PC-9 (cell line): Measurements from ENCODE around the gene PIK3R1. TPM values are rescaled to one million over a fixed set of nuclear protein-coding genes. Genes with fewer than 3 reads are reported as not detected.

Source experiments
- BruUV-seq: library from RNA; stranded (reverse); fragments of 400-500 nt; replicated peaks from 2 replicates; lab custom pipeline; 2021; lab: Mats Ljungman, UMichigan
- CTCF ChIA-PET: fragments of 300-600 bp; sonication (Branson Sonifier 250); formaldehyde crosslinking; loops from one replicate; lab custom pipeline; 2022; ENCODE audit warnings: antibody characterized with exemption; lab: Charles Lee
- POLR2A ChIA-PET: fragments of 300-600 bp; sonication (Branson Sonifier 250); formaldehyde crosslinking; loops from one replicate; lab custom pipeline; 2022; ENCODE audit warnings: antibody characterized with exemption; ENCODE audit not compliant: unreplicated experiment; lab: Charles Lee
- DNase-seq, 2 experiments: peaks; one replicate each; pipeline versions ENCODE4 v3.0.0 to v3.0.0-alpha.2; 2015 to 2022; ENCODE audit warnings: mixed read lengths in 1 of 2
- H2AFZ ChIP-seq: fragments of 200-600 bp; sonication (generic); 2 replicates; pipeline ENCODE4 v1.8.1; 2017; ENCODE audit warnings: antibody characterized with exemption
- H3F3A ChIP-seq: fragments of 200-600 bp; sonication (generic); 2 replicates; pipeline ENCODE4 v1.8.1; 2017; ENCODE audit warnings: antibody characterized with exemption, mild to moderate bottlenecking, low read depth; ENCODE audit not compliant: insufficient read depth
- H3K27ac ChIP-seq: fragments of 200-600 bp; sonication (generic); 2 replicates; pipeline ENCODE4 v1.6.1; 2016; ENCODE audit warnings: mixed run types
- H3K27me3 ChIP-seq: fragments of 200-600 bp; sonication (generic); 2 replicates; pipeline ENCODE4 v1.6.1; 2016; ENCODE audit warnings: low read depth, mixed run types; ENCODE audit not compliant: insufficient read depth
- H3K36me3 ChIP-seq: fragments of 200-600 bp; sonication (generic); 2 replicates; pipeline ENCODE4 v1.6.1; 2016; ENCODE audit warnings: low read depth, mixed run types
- H3K4me1 ChIP-seq: fragments of 200-600 bp; sonication (generic); replicated peaks from 2 replicates; pipeline ENCODE4 v1.6.1; 2016; ENCODE audit warnings: mixed run types; ENCODE audit not compliant: insufficient read depth
- H3K4me2 ChIP-seq: fragments of 200-600 bp; sonication (generic); 2 replicates; pipeline ENCODE4 v1.6.1; 2017; ENCODE audit warnings: mixed run types
- H3K4me3 ChIP-seq: fragments of 200-600 bp; sonication (generic); 2 replicates; pipeline ENCODE4 v1.6.1; 2016; ENCODE audit warnings: mixed run types
- H3K79me2 ChIP-seq: fragments of 200-600 bp; sonication (generic); 2 replicates; pipeline ENCODE4 v1.6.1; 2017; ENCODE audit warnings: low read depth, mixed run types
- H3K9me2 ChIP-seq: fragments of 200-600 bp; sonication (generic); 2 replicates; pipeline ENCODE4 v1.8.1; 2017; ENCODE audit warnings: mild to moderate bottlenecking; ENCODE audit not compliant: insufficient read depth
- H3K9me3 ChIP-seq: fragments of 200-600 bp; sonication (generic); 2 replicates; pipeline ENCODE4 v1.8.1; 2016; ENCODE audit warnings: low read depth; ENCODE audit not compliant: insufficient read depth
- H4K20me1 ChIP-seq: fragments of 200-600 bp; sonication (generic); 2 replicates; pipeline ENCODE4 v1.8.1; 2017; ENCODE audit not compliant: insufficient read depth
- EZH2 ChIP-seq: fragments of 200-600 bp; sonication (generic); IDR thresholded peaks from 2 replicates; pipeline ENCODE4 v1.8.0; 2017; ENCODE audit warnings: antibody characterized with exemption, low read depth
- intact Hi-C: fragments of 100-400 bp; cut with micrococcal nuclease; formaldehyde crosslinking; loops from one replicate; pipeline ENCODE4 v1.10.0; 2022; ENCODE audit not compliant: unreplicated experiment
- total RNA-seq: library from RNA; stranded (reverse); gene quantifications from 2 replicates; pipeline ENCODE4 v1.2.3, GENCODE V29; 2021
- TF ChIP-seq, protein P1 (sequence below): fragments of 200-600 bp; sonication (generic); conservative IDR thresholded peaks from 2 replicates; pipeline ENCODE4 v1.6.1; 2017; ENCODE audit warnings: mixed run types, antibody characterized with exemption, mild to moderate bottlenecking, moderate library complexity

PIK3R1 gene
- total RNA-seq, 1 experiment from 2014 or later = 15.9 TPM

DNA sequence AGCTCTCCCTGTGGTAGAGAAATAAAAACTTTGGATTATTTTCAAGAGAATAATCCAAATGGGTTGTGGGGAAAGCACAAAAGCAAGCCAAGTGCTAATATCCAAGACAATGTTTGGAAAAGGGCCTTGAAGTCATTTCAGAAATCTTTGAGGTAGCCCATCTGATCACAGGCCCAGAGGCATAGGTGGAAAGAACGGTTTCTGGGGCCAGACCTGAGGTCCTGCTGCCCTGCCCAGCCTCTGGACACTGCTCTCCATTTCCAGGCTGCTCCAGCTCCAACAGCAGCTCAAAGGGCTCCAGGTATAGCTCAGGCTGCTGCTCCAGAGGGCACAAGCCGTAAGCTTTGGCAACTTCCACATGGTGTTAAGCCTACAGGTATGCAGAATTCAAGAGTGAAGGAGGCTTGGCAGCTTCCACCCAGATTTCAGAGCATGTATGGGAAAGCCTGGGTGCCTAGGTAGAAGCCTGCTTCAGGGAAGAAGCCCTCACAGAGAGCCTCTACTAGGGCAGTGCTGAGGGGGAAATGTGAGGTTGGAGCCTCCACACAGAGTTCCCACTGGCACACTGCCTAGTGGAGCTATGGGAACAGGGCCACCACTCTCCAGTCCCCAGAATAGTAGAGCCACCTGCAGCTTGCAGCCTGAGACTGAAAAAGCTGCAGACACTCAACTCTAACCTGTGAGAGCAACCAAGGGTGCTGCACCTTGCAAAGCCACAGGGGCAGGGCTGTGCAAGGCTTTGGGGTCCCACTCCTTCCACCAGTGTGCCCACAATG is 133.1 kb downstream of the PIK3R1 start:
- H3K27me3 ChIP-seq = no peaks in the 10 kb centered on the region
- CTCF ChIA-PET = no interaction called here
- H3K36me3 ChIP-seq = no peaks in the 10 kb centered on the region
- peaks cover 18% of the 10 kb centered on the region; the same call in 1 of the 2 replicates for H3F3A ChIP-seq
- TF ChIP-seq, protein P1, sequence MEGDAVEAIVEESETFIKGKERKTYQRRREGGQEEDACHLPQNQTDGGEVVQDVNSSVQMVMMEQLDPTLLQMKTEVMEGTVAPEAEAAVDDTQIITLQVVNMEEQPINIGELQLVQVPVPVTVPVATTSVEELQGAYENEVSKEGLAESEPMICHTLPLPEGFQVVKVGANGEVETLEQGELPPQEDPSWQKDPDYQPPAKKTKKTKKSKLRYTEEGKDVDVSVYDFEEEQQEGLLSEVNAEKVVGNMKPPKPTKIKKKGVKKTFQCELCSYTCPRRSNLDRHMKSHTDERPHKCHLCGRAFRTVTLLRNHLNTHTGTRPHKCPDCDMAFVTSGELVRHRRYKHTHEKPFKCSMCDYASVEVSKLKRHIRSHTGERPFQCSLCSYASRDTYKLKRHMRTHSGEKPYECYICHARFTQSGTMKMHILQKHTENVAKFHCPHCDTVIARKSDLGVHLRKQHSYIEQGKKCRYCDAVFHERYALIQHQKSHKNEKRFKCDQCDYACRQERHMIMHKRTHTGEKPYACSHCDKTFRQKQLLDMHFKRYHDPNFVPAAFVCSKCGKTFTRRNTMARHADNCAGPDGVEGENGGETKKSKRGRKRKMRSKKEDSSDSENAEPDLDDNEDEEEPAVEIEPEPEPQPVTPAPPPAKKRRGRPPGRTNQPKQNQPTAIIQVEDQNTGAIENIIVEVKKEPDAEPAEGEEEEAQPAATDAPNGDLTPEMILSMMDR = no peak
- TF ChIP-seq EZH2 = no peak
- no peak for DNase-seq
- H3K4me2 ChIP-seq = no peak overlapping the region
- peaks cover 20% of the 10 kb centered on the region for H3K4me1 ChIP-seq
- H3K4me3 ChIP-seq = no peak overlapping the region
- intact Hi-C loops = no loop called here
- H3K79me2 ChIP-seq = no peaks in the 10 kb centered on the region
- H3K9me3 ChIP-seq = peaks cover 5% of the 10 kb centered on the region
- H2AFZ ChIP-seq = no peak overlapping the region
- no TSS peak for BruUV-seq
- H3K27ac ChIP-seq = no peak overlapping the region
- H4K20me1 ChIP-seq = no peaks in the 10 kb centered on the region
- H3K9me2 ChIP-seq = 0 out of 2 replicates have a peak, but pooled peaks cover 4% of the 10 kb centered on the region
- POLR2A ChIA-PET = no interaction called here

DNA sequence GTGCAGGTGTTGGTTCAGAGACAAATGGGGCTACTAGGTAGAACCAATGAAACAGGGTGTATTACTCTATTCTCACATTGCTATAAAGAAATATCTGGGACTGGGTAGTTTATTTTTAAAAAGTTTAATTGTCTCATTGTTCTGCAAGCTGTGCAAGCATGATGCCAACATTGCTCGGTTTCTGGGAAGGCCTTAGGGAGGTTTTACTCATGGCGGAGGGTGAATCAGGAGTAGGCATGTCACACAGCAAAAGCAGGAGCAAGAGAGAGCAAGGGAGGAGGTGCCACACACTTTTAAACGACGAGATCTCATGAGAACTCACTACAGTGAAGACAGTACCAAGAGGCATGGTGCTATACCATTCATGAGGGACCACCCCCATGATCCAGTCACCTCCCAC is 134.6 kb downstream of the PIK3R1 start:
- 0 out of 2 replicates have a peak, but pooled peaks cover 4% of the 10 kb centered on the region for H3K9me2 ChIP-seq
- H3K9me3 ChIP-seq = peaks cover 5% of the 10 kb centered on the region
- no peak overlapping the region for H3K27ac ChIP-seq
- ChIA-PET POLR2A (no interaction called here), CTCF (no interaction called here)
- TF ChIP-seq EZH2 = no peak
- H3K79me2 ChIP-seq = no peaks in the 10 kb centered on the region
- DNase-seq = no peak
- no peaks in the 10 kb centered on the region for H4K20me1 ChIP-seq
- H3K27me3 ChIP-seq = no peaks in the 10 kb centered on the region
- no peak overlapping the region for H2AFZ ChIP-seq
- no peak overlapping the region for H3K4me3 ChIP-seq
- peaks cover 6% of the 10 kb centered on the region; the same call in 1 of the 2 replicates for H3F3A ChIP-seq
- no TSS peak for BruUV-seq
- H3K36me3 ChIP-seq = no peaks in the 10 kb centered on the region
- intact Hi-C loops = no loop called here
- H3K4me1 ChIP-seq = peaks cover 5% of the 10 kb centered on the region
- H3K4me2 ChIP-seq = no peak overlapping the region
